HUES48 (cell line): ENCODE results near the gene HS6ST2.

Source experiments
- H3K27ac ChIP-seq: one replicate; pipeline ENCODE4 v1.7.0; 2013; ENCODE audit warnings: low read depth, low read length, inconsistent platforms
- H3K27me3 ChIP-seq: 2 replicates; pipeline ENCODE4 v1.6.1; 2013; ENCODE audit warnings: mild to moderate bottlenecking, low read length; ENCODE audit not compliant: control insufficient read depth, insufficient read depth
- H3K36me3 ChIP-seq: 2 replicates; pipeline ENCODE4 v1.6.1; 2013; ENCODE audit warnings: low read length; ENCODE audit not compliant: control insufficient read depth, insufficient read depth
- H3K4me1 ChIP-seq: 2 replicates; pipeline ENCODE4 v1.6.1; 2013; ENCODE audit warnings: mild to moderate bottlenecking, low read length; ENCODE audit not compliant: control insufficient read depth, insufficient read depth
- H3K4me3 ChIP-seq: 2 replicates; pipeline ENCODE4 v1.5.1; 2013; ENCODE audit warnings: mild to moderate bottlenecking, low read depth, low read length
- H3K9ac ChIP-seq: 2 replicates; pipeline ENCODE4 v1.6.1; 2013; ENCODE audit warnings: mild to moderate bottlenecking, low read depth, low read length, moderate library complexity
- H3K9me3 ChIP-seq: 2 replicates; pipeline ENCODE4 v1.6.1; 2013; ENCODE audit warnings: low read length; ENCODE audit not compliant: control insufficient read depth, insufficient read depth

HS6ST2 gene

GRCh38 chrX:132790329-132790728 is 168.1 kb downstream of the HS6ST2 start:
- Histone ChIP-seq H3K9ac (no peak overlapping the region), H3K27me3 (0 out of 2 replicates have a peak, but pooled peaks cover 2% of the 10 kb centered on the region), H3K36me3 (no peaks in the 10 kb centered on the region), H3K9me3 (no peaks in the 10 kb centered on the region), H3K4me3 (no peak overlapping the region), H3K27ac (no peak overlapping the region), H3K4me1 (no peaks in the 10 kb centered on the region)

DNA sequence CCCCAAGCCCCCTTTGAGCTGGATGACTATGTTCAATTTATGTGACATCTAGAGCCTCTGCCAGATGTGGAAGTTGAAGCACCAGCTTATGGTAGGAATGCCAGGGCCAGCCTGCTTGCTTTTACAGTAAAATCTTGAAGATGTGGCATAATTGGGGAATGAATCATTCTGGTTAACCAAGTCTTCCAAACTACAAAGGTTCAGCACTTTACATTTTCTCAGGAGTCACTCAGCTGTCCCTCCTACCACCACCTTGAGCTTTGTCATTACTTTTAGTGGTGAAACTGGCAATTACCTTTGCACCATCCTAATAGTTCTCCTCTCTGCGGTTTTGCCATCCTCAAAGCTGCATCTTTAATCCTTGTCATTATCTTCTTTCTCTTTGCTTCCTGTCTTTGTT is 172.2 kb downstream of the HS6ST2 start:
- Histone ChIP-seq H3K4me3 (no peak overlapping the region), H3K9ac (no peak overlapping the region), H3K27ac (no peak overlapping the region), H3K4me1 (peaks cover 7% of the 10 kb centered on the region; the same call in 1 of the 2 replicates), H3K9me3 (no peaks in the 10 kb centered on the region), H3K36me3 (no peaks in the 10 kb centered on the region), H3K27me3 (no peaks in the 10 kb centered on the region)

- no peaks in the 10 kb centered on the region for H3K36me3 ChIP-seq
- peaks cover 27% of the 10 kb centered on the region for H3K4me1 ChIP-seq
- peaks cover 3% of the 10 kb centered on the region; the same call in 1 of the 2 replicates for H3K27me3 ChIP-seq
- H3K9ac ChIP-seq = no peak overlapping the region
- no peak overlapping the region for H3K27ac ChIP-seq
- no peaks in the 10 kb centered on the region for H3K9me3 ChIP-seq
- no peak overlapping the region for H3K4me3 ChIP-seq
Measured at GRCh38 chrX:132778917-132779316, 179.5 kb downstream of the HS6ST2 start.

DNA sequence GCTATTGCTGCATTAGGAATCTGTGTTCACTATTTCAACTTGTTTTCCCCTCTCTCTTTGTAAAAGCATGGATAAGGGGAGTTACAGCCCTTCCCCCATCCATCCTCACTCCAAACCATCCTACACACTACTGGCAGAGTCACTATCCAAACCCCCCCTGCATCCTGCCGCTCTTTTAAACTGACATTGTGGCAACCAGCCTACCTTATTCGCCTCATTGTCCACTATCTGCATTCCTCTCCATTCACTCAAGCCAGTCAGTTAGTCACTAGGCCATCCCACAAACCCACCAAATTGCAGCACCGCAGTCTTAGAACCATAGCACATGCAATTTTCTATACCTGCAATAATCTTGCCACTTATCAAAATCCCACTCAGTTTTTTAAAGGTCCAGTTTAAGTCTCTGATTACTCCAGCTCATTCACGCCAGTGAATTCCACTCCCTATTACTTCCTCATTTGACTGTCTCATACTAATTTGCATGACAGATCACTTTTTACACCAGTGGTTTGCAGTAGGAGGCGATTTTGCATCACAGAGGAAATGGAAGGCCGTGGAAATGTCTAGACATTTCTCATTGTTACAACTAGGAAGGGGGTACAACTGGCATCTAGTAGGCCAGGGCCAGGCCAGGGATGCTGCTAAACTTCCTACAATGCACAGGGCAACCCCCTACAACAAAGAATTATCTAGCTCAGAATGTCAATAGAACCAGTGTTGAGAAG is 181.8 kb downstream of the HS6ST2 start:
- Histone ChIP-seq H3K27me3 (peaks cover 3% of the 10 kb centered on the region; the same call in 1 of the 2 replicates), H3K9ac (no peak overlapping the region), H3K36me3 (no peaks in the 10 kb centered on the region), H3K9me3 (no peaks in the 10 kb centered on the region), H3K4me3 (no peak overlapping the region), H3K4me1 (peaks cover 20% of the 10 kb centered on the region), H3K27ac (peak overlapping the region; percentile 3)

- Histone ChIP-seq H3K4me1 (peaks cover 19% of the 10 kb centered on the region), H3K36me3 (no peaks in the 10 kb centered on the region), H3K27me3 (peaks cover 3% of the 10 kb centered on the region; the same call in 1 of the 2 replicates), H3K4me3 (no peak overlapping the region), H3K27ac (no peak overlapping the region), H3K9me3 (no peaks in the 10 kb centered on the region), H3K9ac (no peak overlapping the region)
Measured at GRCh38 chrX:132775263-132775823, 183.1 kb downstream of the HS6ST2 start.

DNA sequence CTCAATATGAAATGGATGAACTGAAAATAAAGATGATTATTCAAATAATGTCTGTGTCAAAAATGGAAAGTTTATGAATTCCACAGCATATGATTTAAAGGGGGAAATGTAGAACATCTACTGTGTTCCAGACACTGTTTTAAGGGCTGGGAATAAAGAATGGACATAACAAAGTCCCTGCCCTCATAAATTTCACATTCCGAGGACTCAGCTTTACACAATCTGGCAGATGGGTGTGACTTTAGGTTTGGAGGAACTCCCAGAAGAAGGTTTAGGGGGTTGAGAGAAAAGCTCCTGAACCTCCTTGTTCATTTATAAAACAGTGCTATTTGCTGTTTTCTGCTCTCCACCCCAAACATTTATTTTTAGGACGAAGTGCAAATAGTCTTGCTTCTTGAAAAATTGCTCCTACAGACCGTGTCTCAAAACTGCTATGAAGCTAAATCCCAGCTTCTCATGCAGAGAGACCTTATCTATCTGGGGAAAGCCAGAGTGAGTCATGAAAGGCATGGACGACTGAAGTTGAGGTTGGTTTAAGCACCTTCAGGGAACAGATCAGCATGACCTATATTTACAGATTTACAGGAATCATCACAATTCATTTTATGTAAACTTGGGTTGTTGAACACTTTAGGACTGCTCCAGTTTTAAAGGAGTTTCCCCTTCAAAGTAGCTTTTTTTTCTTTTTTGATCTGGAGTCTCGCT is 184.3 kb downstream of the HS6ST2 start:
- peaks cover 19% of the 10 kb centered on the region for H3K4me1 ChIP-seq
- H3K9ac ChIP-seq = no peak overlapping the region
- no peaks in the 10 kb centered on the region for H3K9me3 ChIP-seq
- H3K36me3 ChIP-seq = no peaks in the 10 kb centered on the region
- no peak overlapping the region for H3K4me3 ChIP-seq
- H3K27me3 ChIP-seq = peaks cover 6% of the 10 kb centered on the region; the same call in 1 of the 2 replicates
- H3K27ac ChIP-seq = no peak overlapping the region

GRCh38 chrX:132769609-132770008 is 188.8 kb downstream of the HS6ST2 start:
- Histone ChIP-seq H3K27me3 (peaks cover 6% of the 10 kb centered on the region), H3K4me3 (no peak overlapping the region), H3K9ac (no peak overlapping the region)

GRCh38 chrX:132766452-132766851 is 192.0 kb downstream of the HS6ST2 start:
- H3K9ac ChIP-seq = no peak overlapping the region
- H3K9me3 ChIP-seq = no peaks in the 10 kb centered on the region
- H3K27ac ChIP-seq = no peak overlapping the region
- no peaks in the 10 kb centered on the region for H3K4me1 ChIP-seq
- no peaks in the 10 kb centered on the region for H3K36me3 ChIP-seq
- peaks cover 11% of the 10 kb centered on the region; the same call in 1 of the 2 replicates for H3K27me3 ChIP-seq
- no peak overlapping the region for H3K4me3 ChIP-seq

More at GRCh38 chrX:132769609-132770008, 188.8 kb downstream of the HS6ST2 start:
- Histone ChIP-seq H3K36me3 (no peaks in the 10 kb centered on the region), H3K4me1 (no peaks in the 10 kb centered on the region), H3K9me3 (no peaks in the 10 kb centered on the region), H3K27ac (no peak overlapping the region)

- H3K36me3 ChIP-seq = no peaks in the 10 kb centered on the region
- peaks cover 14% of the 10 kb centered on the region for H3K27me3 ChIP-seq
- H3K4me1 ChIP-seq = peaks cover 15% of the 10 kb centered on the region
- H3K27ac ChIP-seq = no peak overlapping the region
- H3K4me3 ChIP-seq = no peak overlapping the region
- no peak overlapping the region for H3K9ac ChIP-seq
- H3K9me3 ChIP-seq = no peaks in the 10 kb centered on the region
Measured at GRCh38 chrX:132763528-132763927, 194.9 kb downstream of the HS6ST2 start.

GRCh38 chrX:132758759-132759158 is 199.7 kb downstream of the HS6ST2 start:
- no peak overlapping the region for H3K27ac ChIP-seq
- H3K27me3 ChIP-seq = peaks cover 15% of the 10 kb centered on the region; the same call in 1 of the 2 replicates
- no peaks in the 10 kb centered on the region for H3K9me3 ChIP-seq
- H3K4me3 ChIP-seq = no peak overlapping the region
- no peaks in the 10 kb centered on the region for H3K36me3 ChIP-seq
- peaks cover 21% of the 10 kb centered on the region for H3K4me1 ChIP-seq
- H3K9ac ChIP-seq = no peak overlapping the region
